ENCODE data around the gene ZEB2.

Gene ZEB2

DNA sequence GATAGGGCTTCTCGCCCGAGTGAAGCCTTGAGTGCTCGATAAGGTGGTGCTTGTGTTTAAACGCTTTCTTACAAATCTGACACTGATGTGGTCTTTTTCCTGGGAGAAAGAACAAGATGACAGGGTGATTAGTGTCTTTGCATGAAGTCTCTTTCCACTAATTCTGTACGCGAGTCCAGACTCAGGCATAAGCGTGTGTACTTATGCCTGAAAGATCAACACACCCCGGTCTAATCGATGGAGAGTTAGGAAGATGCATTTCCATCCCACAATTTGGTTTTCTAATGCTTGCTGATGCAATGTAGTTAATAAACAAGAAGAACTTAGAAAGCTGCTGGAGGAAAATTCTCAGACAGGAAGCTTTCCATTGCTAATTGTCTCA, 130.0 kb downstream of the ZEB2 start:
- no peaks in the 10 kb centered on the region for H3K4me1 Mint-ChIP-seq (ENCODE audit: low read depth in 2 of 2)
- no peak for DNase-seq
- H3K9me3 Mint-ChIP-seq = no peaks in the 10 kb centered on the region
- H3K27ac Mint-ChIP-seq = no peak overlapping the region
- H3K27me3 Mint-ChIP-seq = no peaks in the 10 kb centered on the region
- H3K36me3 Mint-ChIP-seq (ENCODE audit: insufficient read depth) = peaks cover 32% of the 10 kb centered on the region
- no peak for ATAC-seq (replicated peaks)
- no peak overlapping the region for H3K4me3 Mint-ChIP-seq

DNA sequence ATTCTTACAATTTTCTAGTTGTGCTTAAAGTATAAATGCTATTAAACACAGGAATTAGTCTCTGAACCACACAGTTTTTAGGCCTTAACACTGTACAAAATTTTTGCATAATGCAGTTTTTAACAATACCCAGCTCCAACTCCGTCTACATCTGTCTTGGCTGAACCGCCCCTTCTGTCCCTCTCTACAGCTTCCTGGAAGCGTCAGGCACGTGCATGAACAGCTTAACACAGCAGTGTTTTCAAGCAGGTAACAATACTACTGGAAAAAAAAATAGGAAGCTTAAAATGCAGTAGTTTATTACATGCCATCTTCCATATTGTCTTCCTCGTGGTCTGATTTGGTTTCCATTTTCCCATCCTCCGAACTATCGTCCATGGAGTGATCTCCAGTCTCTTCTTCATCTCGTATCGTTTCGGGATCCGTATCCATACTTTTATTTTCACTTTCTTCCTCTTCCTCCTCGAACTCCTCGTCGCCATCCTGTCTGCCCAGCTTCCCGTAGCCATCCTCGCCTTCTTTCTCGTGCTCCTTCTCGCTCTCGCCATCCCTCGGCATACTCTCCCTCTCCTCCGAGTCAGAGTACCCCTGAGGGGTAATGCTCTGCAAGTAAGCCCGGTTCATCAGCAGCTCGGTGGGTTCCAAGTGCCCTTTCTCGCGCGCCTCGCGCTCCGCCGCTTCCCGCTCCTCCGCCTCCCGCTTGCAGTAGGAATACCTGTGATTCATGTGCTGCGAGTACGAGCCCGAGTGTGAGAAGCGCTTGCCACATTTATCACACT, 130.6 kb downstream of the ZEB2 start:
- H3K27me3 Mint-ChIP-seq = no peaks in the 10 kb centered on the region
- no peak overlapping the region for H3K4me3 Mint-ChIP-seq
- H3K9me3 Mint-ChIP-seq = no peaks in the 10 kb centered on the region
- H3K27ac Mint-ChIP-seq = no peak overlapping the region
- H3K36me3 Mint-ChIP-seq (ENCODE audit: insufficient read depth) = peaks cover 29% of the 10 kb centered on the region
- ATAC-seq (replicated peaks) (no peak), DNase-seq (no peak)
- no peaks in the 10 kb centered on the region for H3K4me1 Mint-ChIP-seq (ENCODE audit: low read depth in 2 of 2)

DNA sequence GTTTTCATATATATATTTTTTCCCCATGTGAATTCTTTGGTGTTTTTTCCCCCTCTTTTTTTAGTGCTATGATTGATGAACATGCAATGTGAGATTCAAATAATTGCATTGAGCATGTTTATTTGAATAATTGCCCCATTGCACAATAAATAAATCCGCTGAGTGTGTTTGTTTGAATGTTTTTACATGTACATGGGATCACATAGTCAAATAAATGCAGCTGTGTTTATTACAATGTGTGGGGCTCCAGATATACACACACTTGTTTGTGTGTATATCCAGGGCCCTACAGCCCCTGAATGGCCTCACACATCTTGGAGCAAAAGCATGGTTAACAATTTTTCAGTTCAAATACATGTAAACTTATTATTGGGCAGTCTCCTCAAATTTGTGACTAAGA, 134.5 kb downstream of the ZEB2 start:
- Mint-ChIP-seq H3K27ac (peak overlapping the region in 1 of 2 donors; percentile 54), H3K9me3 (no peaks in the 10 kb centered on the region), H3K4me1 (ENCODE audit: low read depth in 2 of 2) (peaks cover 19 to 31% of the 10 kb centered on the region in 2 donors), H3K4me3 (no peak overlapping the region), H3K36me3 (ENCODE audit: insufficient read depth) (peaks cover 26% of the 10 kb centered on the region), H3K27me3 (no peaks in the 10 kb centered on the region)
- DNase-seq (no peak), ATAC-seq (replicated peaks) (no peak)

DNA sequence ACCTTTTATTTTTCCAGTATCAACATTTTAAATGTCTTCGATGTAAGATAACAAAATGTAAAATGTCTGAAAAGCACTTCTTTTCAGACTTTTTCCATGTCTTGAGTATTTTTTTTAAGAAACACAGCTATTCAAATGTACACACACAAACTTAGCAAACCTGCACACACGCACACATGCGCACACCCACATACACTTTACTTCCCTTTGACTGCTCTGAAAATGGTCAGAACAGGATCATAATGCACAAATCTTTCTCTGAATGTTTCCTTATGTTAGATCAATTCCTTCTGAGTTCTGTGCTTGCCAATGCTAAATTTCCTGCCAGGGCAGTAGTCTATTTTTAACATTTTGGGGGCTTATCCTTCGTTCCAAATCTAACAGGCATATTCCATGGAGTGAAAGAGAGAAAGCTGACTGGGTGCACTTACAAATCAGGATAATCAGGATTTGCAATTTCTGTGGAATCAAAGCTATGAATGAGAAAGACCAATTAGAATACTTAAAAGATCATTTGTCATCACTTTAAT, 136.3 kb downstream of the ZEB2 start:
- no peak for ATAC-seq (replicated peaks)

DNA sequence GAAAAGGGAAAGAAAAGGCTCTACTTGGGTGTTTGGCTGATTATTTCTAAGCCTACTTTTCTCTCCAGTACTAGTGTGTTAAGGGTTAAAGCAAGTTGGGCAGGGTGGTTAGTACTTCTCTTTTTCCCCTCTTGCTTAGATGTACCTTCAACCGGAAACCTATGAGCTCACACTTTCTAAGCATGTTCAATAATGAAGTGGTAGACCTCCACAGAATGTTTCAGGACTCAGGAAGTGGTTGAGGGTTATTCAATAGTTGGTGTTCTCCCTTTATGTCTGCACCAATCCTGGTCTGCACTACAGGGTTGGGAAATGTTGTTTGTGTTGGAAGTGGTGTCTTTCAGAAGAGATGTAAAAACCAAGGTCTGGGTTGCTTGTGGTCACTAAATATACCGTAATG, 137.1 kb downstream of the ZEB2 start:
- Mint-ChIP-seq H3K27me3 (no peaks in the 10 kb centered on the region), H3K27ac (peak overlapping the region; percentile 3 to 68), H3K4me3 (peak overlapping the region; percentile 2 to 42), H3K9me3 (no peaks in the 10 kb centered on the region), H3K4me1 (ENCODE audit: low read depth in 2 of 2) (peaks cover 19 to 39% of the 10 kb centered on the region in 2 donors), H3K36me3 (ENCODE audit: insufficient read depth) (peaks cover 15% of the 10 kb centered on the region)
- ATAC-seq (replicated peaks) (peak; percentile 97), DNase-seq (peak; percentile 32 to 46 (median 46))

More for the DNA sequence above, 136.3 kb downstream of the ZEB2 start:
- Mint-ChIP-seq H3K27ac (peak overlapping the region in 1 of 2 donors; percentile 68), H3K4me3 (no peak overlapping the region), H3K4me1 (ENCODE audit: low read depth in 2 of 2) (peaks cover 19 to 39% of the 10 kb centered on the region in 2 donors), H3K27me3 (no peaks in the 10 kb centered on the region), H3K9me3 (no peaks in the 10 kb centered on the region), H3K36me3 (ENCODE audit: insufficient read depth) (peaks cover 23% of the 10 kb centered on the region)
- DNase-seq = no peak

DNA sequence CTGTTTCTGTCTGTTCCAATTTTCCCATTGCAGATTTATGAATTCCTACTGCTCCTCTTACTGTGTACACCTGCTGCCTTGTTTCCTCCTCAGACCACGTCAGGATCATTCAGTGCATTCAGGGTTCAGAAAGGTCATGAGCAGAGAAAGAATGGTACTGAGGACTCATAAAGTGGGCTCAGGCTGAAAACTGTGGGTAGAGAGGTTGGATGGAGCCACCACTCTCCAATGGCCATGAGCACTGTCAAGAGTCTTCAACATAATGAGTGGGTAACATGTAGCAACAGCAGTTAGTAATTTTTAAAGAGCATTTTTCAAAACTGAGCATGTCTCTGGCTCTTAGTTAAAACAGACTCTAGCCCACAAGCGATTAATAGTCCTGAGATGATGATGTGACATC, 138.2 kb downstream of the ZEB2 start:
- H3K9me3 Mint-ChIP-seq = no peaks in the 10 kb centered on the region
- no peaks in the 10 kb centered on the region for H3K27me3 Mint-ChIP-seq
- no peak overlapping the region for H3K27ac Mint-ChIP-seq
- peaks cover 15% of the 10 kb centered on the region for H3K36me3 Mint-ChIP-seq (ENCODE audit: insufficient read depth)
- no peak for ATAC-seq (replicated peaks)
- no peak for DNase-seq
- peaks cover 19 to 39% of the 10 kb centered on the region in 2 donors for H3K4me1 Mint-ChIP-seq (ENCODE audit: low read depth in 2 of 2)
- H3K4me3 Mint-ChIP-seq = no peak overlapping the region

DNA sequence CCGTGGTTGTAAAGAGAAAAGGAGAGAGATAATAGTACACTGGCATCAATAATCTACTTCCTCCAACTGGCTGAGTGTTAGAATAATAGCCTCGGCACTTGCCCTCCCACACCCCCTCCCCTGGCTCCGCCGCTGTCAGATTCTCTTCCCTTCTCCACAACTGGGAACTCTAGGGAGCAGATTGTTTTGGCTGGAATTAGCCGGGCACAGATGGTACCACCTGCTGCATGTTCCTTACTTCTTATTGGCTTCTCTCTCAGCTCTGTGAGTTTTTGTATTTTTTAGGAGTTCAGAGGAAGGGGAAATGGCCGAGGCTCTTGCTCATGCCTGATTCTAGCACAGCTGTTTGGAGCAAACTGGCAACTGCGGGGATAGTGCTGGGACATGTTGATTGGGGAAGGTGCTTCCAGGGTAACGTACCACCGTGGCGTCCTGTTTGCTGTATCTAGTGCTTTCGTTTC, 140.0 kb downstream of the ZEB2 start:
- no peak overlapping the region for H3K27ac Mint-ChIP-seq
- H3K36me3 Mint-ChIP-seq (ENCODE audit: insufficient read depth) = peaks cover 6% of the 10 kb centered on the region
- no peaks in the 10 kb centered on the region for H3K27me3 Mint-ChIP-seq
- H3K9me3 Mint-ChIP-seq = no peaks in the 10 kb centered on the region
- no peak overlapping the region for H3K4me3 Mint-ChIP-seq
- ATAC-seq (replicated peaks) = no peak
- peaks cover 19 to 39% of the 10 kb centered on the region in 2 donors for H3K4me1 Mint-ChIP-seq (ENCODE audit: low read depth in 2 of 2)
- no peak for DNase-seq

DNA sequence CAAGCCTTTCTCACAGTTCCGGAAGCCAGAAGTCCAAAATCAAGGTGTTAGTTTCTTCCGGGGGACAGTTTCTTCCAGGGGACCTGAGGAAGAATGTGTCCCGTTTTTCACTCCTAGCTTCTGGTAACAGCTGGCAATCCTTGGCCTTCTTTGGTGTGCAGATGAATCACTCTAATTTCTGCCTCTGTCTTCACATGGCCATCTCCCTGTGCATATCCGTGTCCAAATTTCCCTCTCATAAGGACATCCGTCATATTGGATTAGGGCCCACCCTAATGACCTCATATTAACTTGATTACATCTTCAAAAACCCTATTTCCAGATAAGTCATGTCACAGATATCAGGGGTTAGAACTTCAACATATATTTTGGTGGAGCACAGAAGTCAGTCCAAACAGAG, 141.4 kb downstream of the ZEB2 start:
- no peaks in the 10 kb centered on the region for H3K9me3 Mint-ChIP-seq
- peaks cover 6% of the 10 kb centered on the region for H3K36me3 Mint-ChIP-seq (ENCODE audit: insufficient read depth)
- H3K27ac Mint-ChIP-seq = no peak overlapping the region
- peaks cover 15 to 34% of the 10 kb centered on the region in 2 donors for H3K4me1 Mint-ChIP-seq (ENCODE audit: low read depth in 2 of 2)
- no peak for DNase-seq
- ATAC-seq (replicated peaks) = no peak
- no peaks in the 10 kb centered on the region for H3K27me3 Mint-ChIP-seq
- no peak overlapping the region for H3K4me3 Mint-ChIP-seq

DNA sequence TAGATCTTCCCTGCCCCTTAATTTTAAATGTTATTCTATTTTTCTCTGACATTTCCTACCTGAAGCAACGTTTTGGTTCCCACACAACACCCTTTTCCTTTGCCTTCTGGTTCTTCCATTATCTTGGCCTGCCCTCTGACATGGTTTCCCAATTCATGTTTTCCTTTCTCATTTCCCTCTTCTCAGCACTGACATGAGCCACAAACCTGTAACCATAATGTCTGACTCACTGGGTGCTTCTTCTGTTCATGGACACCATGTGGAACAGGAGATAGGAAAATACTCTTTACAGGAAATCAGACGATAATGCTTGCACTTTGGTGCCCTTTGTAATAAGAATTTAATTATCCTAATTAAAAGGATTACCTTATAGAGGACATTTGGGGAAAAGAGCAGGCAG, 142.0 kb downstream of the ZEB2 start:
- Mint-ChIP-seq H3K4me1 (ENCODE audit: low read depth in 2 of 2) (peaks cover 13 to 29% of the 10 kb centered on the region in 2 donors), H3K9me3 (no peaks in the 10 kb centered on the region), H3K36me3 (ENCODE audit: insufficient read depth) (peaks cover 2% of the 10 kb centered on the region), H3K4me3 (no peak overlapping the region), H3K27ac (no peak overlapping the region), H3K27me3 (no peaks in the 10 kb centered on the region)
- DNase-seq (no peak), ATAC-seq (replicated peaks) (no peak)

DNA sequence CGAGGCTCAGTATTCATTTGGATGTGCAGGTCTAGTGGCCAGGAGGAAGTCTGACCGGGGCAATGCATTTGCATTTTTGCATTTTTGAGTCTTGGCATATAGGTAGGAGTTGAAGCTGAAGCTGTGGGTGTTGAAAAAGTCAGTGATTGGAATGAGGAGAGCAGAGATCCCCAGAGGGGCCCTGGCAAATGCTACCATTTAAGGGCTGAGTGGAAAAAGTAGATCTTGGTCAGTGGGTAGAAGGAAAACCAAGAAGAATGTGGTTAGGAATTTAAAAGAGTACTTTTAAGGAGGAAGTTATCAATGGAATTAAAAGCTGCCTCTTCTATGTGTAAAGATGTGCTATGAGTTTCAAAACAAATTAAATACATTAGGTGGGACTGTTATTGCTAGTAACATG, 143.0 kb downstream of the ZEB2 start:
- Mint-ChIP-seq H3K36me3 (ENCODE audit: insufficient read depth) (no peaks in the 10 kb centered on the region), H3K4me3 (no peak overlapping the region), H3K27ac (no peak overlapping the region), H3K9me3 (no peaks in the 10 kb centered on the region), H3K27me3 (no peaks in the 10 kb centered on the region), H3K4me1 (ENCODE audit: low read depth in 2 of 2) (peaks cover 4 to 19% of the 10 kb centered on the region in 2 donors)
- no peak for ATAC-seq (replicated peaks)
- DNase-seq = no peak

DNA sequence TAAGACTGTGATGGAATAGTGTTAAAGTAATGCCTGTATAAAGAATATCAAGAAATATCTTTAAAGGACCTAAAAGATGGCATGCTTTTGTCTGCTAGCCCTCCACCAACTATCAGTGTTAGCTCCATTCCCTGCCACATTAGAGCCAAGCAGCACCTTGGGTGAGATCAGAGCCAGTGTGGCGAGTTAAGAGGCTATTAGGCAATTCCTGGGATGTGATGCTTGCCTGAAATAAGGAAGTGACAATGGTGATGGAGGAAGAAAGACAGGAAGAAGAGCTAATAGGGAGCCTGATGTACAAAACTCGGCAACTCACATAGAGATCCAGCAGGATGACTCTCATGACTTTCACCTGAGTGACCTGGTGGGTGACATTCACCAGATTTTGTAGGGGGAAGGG, 143.5 kb downstream of the ZEB2 start:
- no peaks in the 10 kb centered on the region for H3K9me3 Mint-ChIP-seq
- no peak for ATAC-seq (replicated peaks)
- H3K4me1 Mint-ChIP-seq (ENCODE audit: low read depth in 2 of 2) = peaks cover 0 to 19% of the 10 kb centered on the region in 2 donors
- DNase-seq = no peak
- H3K4me3 Mint-ChIP-seq = no peak overlapping the region
- H3K27me3 Mint-ChIP-seq = no peaks in the 10 kb centered on the region
- H3K36me3 Mint-ChIP-seq (ENCODE audit: insufficient read depth) = no peaks in the 10 kb centered on the region
- no peak overlapping the region for H3K27ac Mint-ChIP-seq

DNA sequence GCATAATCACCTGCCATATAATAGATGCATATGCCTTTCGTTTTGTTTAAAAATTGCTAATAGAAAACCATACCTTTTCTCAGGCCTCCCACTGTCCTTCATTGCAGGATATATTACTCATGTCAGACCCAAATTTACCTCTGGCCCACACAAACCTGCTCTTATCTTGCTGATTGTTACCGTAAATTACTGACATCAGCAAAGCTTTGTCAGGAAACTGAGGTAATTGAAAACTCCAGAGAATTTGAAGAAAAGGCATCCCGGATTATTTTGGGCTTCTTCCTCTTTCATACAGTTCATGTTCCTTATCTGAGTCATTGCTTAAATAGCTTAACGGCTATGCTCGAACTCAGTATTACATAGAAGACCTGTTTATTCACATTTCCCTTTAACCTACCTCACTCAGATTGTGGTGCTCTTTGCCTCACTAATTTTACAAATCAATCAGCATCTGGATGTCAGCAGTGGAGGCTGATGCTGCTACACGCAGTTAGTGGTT, 145.7 kb downstream of the ZEB2 start:
- no peaks in the 10 kb centered on the region for H3K9me3 Mint-ChIP-seq
- peaks cover 2% of the 10 kb centered on the region for H3K36me3 Mint-ChIP-seq (ENCODE audit: insufficient read depth)
- DNase-seq (no peak), ATAC-seq (replicated peaks) (no peak)
- H3K4me1 Mint-ChIP-seq (ENCODE audit: low read depth in 2 of 2) = peaks cover 3 to 23% of the 10 kb centered on the region in 2 donors
- no peak overlapping the region for H3K27ac Mint-ChIP-seq
- no peak overlapping the region for H3K4me3 Mint-ChIP-seq
- no peaks in the 10 kb centered on the region for H3K27me3 Mint-ChIP-seq

DNA sequence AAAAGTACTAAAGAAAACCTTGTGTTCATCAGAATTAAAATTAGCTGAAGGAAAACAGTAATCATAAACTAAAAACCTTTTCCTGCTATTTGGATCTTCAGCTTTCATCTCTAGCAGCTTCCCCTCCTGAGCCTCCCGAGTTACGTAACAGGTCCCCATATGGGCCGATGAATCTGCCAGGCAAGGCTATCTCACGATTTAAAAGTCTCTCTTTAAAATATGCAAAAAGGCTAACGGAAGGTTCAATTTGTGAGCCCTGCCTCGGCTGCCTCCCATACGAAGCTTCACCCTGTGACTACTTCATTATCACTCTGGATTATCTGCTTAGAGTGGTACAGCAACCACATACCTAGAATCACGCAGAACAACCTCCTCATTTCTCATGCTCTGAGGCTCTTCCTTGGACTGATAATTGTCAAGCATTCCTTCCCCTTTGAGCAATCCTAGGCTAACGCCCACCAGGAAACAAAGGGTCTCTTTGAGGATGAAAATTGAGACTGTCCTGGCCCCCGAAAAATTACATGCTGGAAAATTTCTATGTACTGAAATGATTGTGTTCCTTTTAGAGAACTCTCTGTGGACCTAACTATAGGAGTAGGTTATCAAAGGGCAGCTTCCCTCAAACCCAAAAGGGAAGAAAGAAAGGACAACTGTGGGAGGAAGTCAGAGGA, 147.4 kb downstream of the ZEB2 start:
- Mint-ChIP-seq H3K9me3 (no peaks in the 10 kb centered on the region), H3K4me3 (no peak overlapping the region), H3K27ac (no peak overlapping the region)

More for the DNA sequence above, 147.4 kb downstream of the ZEB2 start:
- peaks cover 3 to 19% of the 10 kb centered on the region in 2 donors for H3K4me1 Mint-ChIP-seq (ENCODE audit: low read depth in 2 of 2)
- no peak for DNase-seq
- H3K36me3 Mint-ChIP-seq (ENCODE audit: insufficient read depth) = peaks cover 2% of the 10 kb centered on the region
- H3K27me3 Mint-ChIP-seq = no peaks in the 10 kb centered on the region
- ATAC-seq (replicated peaks) = no peak

Measured in effector memory CD8-positive, alpha-beta T cell (primary cell).